Natural killer cell (primary cell): ENCODE data around the gene C3orf20. TPM values are rescaled to one million over a fixed set of nuclear protein-coding genes. Genes with fewer than 3 reads are reported as not detected.

Experiments used
- ATAC-seq, 3 donors: fragments of 150-1000 bp in 2 of 3; fragments of 200-7000 bp in 1 of 3; cut with Tn5 transposase; 1 replicate in 1 of 3; 2 replicates in 2 of 3; pipeline ENCODE4 v1.10.0; 2021; ENCODE audit warnings: mild to moderate bottlenecking in 2 of 3, moderate library complexity in 2 of 3
- DNase-seq, 2 donors: peaks; one replicate each; pipeline versions ENCODE4 v3.0.0 to v3.0.0-alpha.2; 2013 to 2021; ENCODE audit warnings: mixed read lengths in 1 of 2
- H3K27ac ChIP-seq: one replicate; pipeline ENCODE4 v1.5.1; 2013; ENCODE audit warnings: mild to moderate bottlenecking, low read length
- H3K27me3 ChIP-seq: one replicate; pipeline ENCODE4 v1.6.1; 2013; ENCODE audit warnings: low read length; ENCODE audit not compliant: control insufficient read depth, insufficient read depth
- H3K36me3 ChIP-seq: one replicate; pipeline ENCODE4 v1.6.1; 2013; ENCODE audit warnings: low read length; ENCODE audit not compliant: control insufficient read depth, insufficient read depth
- H3K4me1 ChIP-seq: one replicate; pipeline ENCODE4 v1.6.1; 2013; ENCODE audit warnings: low read length; ENCODE audit not compliant: control insufficient read depth, insufficient read depth
- H3K4me3 ChIP-seq: one replicate; pipeline ENCODE4 v1.5.1; 2013; ENCODE audit warnings: low read length
- H3K9me3 ChIP-seq: one replicate; pipeline ENCODE4 v1.6.1; 2013; ENCODE audit warnings: low read length; ENCODE audit not compliant: control insufficient read depth, insufficient read depth
- H3K27ac Mint-ChIP-seq, 2 donors: one replicate each; pipeline ENCODE4 v1.8.0; 2022; ENCODE audit warnings: mild to moderate bottlenecking in 2 of 2, mixed read lengths in 2 of 2, moderate library complexity in 1 of 2
- H3K27me3 Mint-ChIP-seq, 2 donors: one replicate each; pipeline ENCODE4 v1.8.0; 2022; ENCODE audit warnings: low read depth in 2 of 2, mixed read lengths in 2 of 2
- H3K36me3 Mint-ChIP-seq: one replicate; pipeline ENCODE4 v1.8.0; 2022; ENCODE audit warnings: mixed read lengths
- H3K4me1 Mint-ChIP-seq, 2 donors: one replicate each; pipeline ENCODE4 v1.8.0; 2022; ENCODE audit warnings: mixed read lengths in 2 of 2
- H3K4me3 Mint-ChIP-seq: one replicate; pipeline ENCODE4 v1.8.0; 2022; ENCODE audit warnings: mild to moderate bottlenecking, moderate library complexity, mixed read lengths
- H3K9me3 Mint-ChIP-seq, 2 donors: one replicate each; pipeline ENCODE4 v1.8.0; 2022; ENCODE audit warnings: mixed read lengths in 2 of 2
- WGBS: methylation state at CpG from one replicate; pipeline ENCODE4 v1.1.7; 2013; ENCODE audit warnings: missing lambda C conversion rate; ENCODE audit not compliant: insufficient coverage; 5-methylcytosine and 5-hydroxymethylcytosine counted together
- intact Hi-C: fragments of 100-400 bp; cut with micrococcal nuclease; formaldehyde crosslinking; loops from one replicate; pipeline ENCODE4 v1.14.2; 2022
- total RNA-seq, 4 donors: library from RNA; stranded (reverse); fragments of 120-200 nt in 1 of 4; gene quantifications; one replicate each; pipeline versions ENCODE4 v1.2.3 to v1.2.4, GENCODE V29; 2013 to 2022
- TF ChIP-seq, protein P1 (sequence below): fragments of 200-600 bp; IDR thresholded peaks from one replicate; pipeline ENCODE4 v1.8.0; 2022; ENCODE audit warnings: antibody characterized with exemption

Gene C3orf20
- total RNA-seq, 3 donors from 2014 or later (not counting 1 experiment from before 2014, with no cell fraction given), result 0.14 TPM; not detected in 2

GRCh38 chr3:14786369-14786768 is 111.4 kb downstream of the C3orf20 start:
- Mint-ChIP-seq H3K27ac (no peak overlapping the region), H3K4me1 (no peaks in the 10 kb centered on the region), H3K27me3 (peaks cover 3 to 7% of the 10 kb centered on the region in 2 donors), H3K9me3 (no peaks in the 10 kb centered on the region), H3K36me3 (no peaks in the 10 kb centered on the region), H3K4me3 (no peak overlapping the region)
- Histone ChIP-seq H3K36me3 (no peaks in the 10 kb centered on the region), H3K4me1 (no peaks in the 10 kb centered on the region), H3K27me3 (no peaks in the 10 kb centered on the region), H3K27ac (no peak overlapping the region), H3K9me3 (no peaks in the 10 kb centered on the region), H3K4me3 (no peak overlapping the region)
- ATAC-seq (no peak), DNase-seq (no peak)
- TF ChIP-seq, protein P1, sequence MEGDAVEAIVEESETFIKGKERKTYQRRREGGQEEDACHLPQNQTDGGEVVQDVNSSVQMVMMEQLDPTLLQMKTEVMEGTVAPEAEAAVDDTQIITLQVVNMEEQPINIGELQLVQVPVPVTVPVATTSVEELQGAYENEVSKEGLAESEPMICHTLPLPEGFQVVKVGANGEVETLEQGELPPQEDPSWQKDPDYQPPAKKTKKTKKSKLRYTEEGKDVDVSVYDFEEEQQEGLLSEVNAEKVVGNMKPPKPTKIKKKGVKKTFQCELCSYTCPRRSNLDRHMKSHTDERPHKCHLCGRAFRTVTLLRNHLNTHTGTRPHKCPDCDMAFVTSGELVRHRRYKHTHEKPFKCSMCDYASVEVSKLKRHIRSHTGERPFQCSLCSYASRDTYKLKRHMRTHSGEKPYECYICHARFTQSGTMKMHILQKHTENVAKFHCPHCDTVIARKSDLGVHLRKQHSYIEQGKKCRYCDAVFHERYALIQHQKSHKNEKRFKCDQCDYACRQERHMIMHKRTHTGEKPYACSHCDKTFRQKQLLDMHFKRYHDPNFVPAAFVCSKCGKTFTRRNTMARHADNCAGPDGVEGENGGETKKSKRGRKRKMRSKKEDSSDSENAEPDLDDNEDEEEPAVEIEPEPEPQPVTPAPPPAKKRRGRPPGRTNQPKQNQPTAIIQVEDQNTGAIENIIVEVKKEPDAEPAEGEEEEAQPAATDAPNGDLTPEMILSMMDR, result no peak
- intact Hi-C loops, result no loop called here
- 100% methylated on average over 1 of the region's 3 CpGs for WGBS

DNA sequence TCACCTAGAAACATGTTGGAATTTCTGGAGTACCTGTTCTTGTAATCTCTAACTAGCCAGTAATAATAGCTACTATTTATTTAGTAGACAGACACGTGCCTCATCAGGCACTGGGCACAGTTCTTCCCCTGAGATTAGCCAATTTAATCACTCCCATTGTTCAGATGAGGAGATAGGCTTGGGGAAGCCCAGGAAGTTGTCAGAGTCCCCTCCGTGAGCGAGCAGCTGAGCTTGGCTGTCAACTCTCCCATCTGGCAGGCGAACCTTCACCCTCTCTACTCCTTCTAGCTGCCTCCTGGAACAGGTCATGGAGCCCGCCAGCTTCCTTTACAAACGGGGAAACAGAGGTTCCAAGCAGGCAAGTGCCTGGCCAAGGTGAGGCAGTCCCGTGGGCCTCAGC is 112.7 kb downstream of the C3orf20 start:
- Mint-ChIP-seq H3K9me3 (no peaks in the 10 kb centered on the region), H3K36me3 (no peaks in the 10 kb centered on the region), H3K27ac (no peak overlapping the region), H3K4me1 (no peaks in the 10 kb centered on the region), H3K27me3 (peaks cover 3 to 7% of the 10 kb centered on the region in 2 donors), H3K4me3 (no peak overlapping the region)
- no peak overlapping the region for H3K27ac ChIP-seq
- H3K9me3 ChIP-seq, result no peaks in the 10 kb centered on the region
- no peak overlapping the region for H3K4me3 ChIP-seq
- H3K36me3 ChIP-seq, result no peaks in the 10 kb centered on the region
- TF ChIP-seq, protein P1, result no peak
- H3K27me3 ChIP-seq, result no peaks in the 10 kb centered on the region
- intact Hi-C loops, result no loop called here
- H3K4me1 ChIP-seq, result no peaks in the 10 kb centered on the region
- WGBS, result 64% methylated on average over 7 of the region's 7 CpGs
- DNase-seq (no peak), ATAC-seq (no peak)

- intact Hi-C loops, result no loop called here
- no peaks in the 10 kb centered on the region for H3K4me1 ChIP-seq
- no peak for ATAC-seq
These were observed 113.7 kb downstream of the C3orf20 start for GRCh38 chr3:14788644-14789043.

GRCh38 chr3:14789221-14789620 is 114.3 kb downstream of the C3orf20 start:
- H3K4me1 Mint-ChIP-seq, result no peaks in the 10 kb centered on the region
- WGBS, result 84% methylated on average over 5 of the region's 5 CpGs
- H3K4me3 ChIP-seq, result no peak overlapping the region
- H3K4me3 Mint-ChIP-seq, result no peak overlapping the region
- no peaks in the 10 kb centered on the region for H3K36me3 ChIP-seq
- DNase-seq, result no peak
- H3K27me3 Mint-ChIP-seq, result peaks cover 8% of the 10 kb centered on the region in 2 donors
- H3K4me1 ChIP-seq, result no peaks in the 10 kb centered on the region
- no peaks in the 10 kb centered on the region for H3K27me3 ChIP-seq
- no peaks in the 10 kb centered on the region for H3K36me3 Mint-ChIP-seq
- H3K27ac Mint-ChIP-seq, result no peak overlapping the region
- H3K27ac ChIP-seq, result no peak overlapping the region
- TF ChIP-seq, protein P1, result no peak
- H3K9me3 Mint-ChIP-seq, result no peaks in the 10 kb centered on the region
- ATAC-seq, result no peak
- intact Hi-C loops, result no loop called here
- H3K9me3 ChIP-seq, result no peaks in the 10 kb centered on the region

More at GRCh38 chr3:14788644-14789043, 113.7 kb downstream of the C3orf20 start:
- no peaks in the 10 kb centered on the region for H3K9me3 ChIP-seq
- Mint-ChIP-seq H3K27me3 (peaks cover 7 to 8% of the 10 kb centered on the region in 2 donors), H3K4me1 (no peaks in the 10 kb centered on the region), H3K36me3 (no peaks in the 10 kb centered on the region), H3K4me3 (no peak overlapping the region), H3K27ac (no peak overlapping the region), H3K9me3 (no peaks in the 10 kb centered on the region)
- no peak overlapping the region for H3K4me3 ChIP-seq
- 87% methylated on average over 7 of the region's 7 CpGs for WGBS
- H3K27me3 ChIP-seq, result no peaks in the 10 kb centered on the region
- TF ChIP-seq, protein P1, result no peak
- H3K27ac ChIP-seq, result no peak overlapping the region
- no peaks in the 10 kb centered on the region for H3K36me3 ChIP-seq
- DNase-seq, result no peak
